Tibial nerve (tissue), 4 donors: Measurements from ENCODE around the gene KMT2B. TPM values are rescaled to one million over a fixed set of nuclear protein-coding genes. Genes with fewer than 3 reads are reported as not detected.

Source experiments
- DNase-seq, 2 donors: peaks; one replicate each; pipeline ENCODE4 v3.0.0-alpha.2; 2019; ENCODE audit warnings: low spot score in 2 of 2
- H3K27ac ChIP-seq, 4 donors: fragments of 200-600 bp; sonication (generic) in 3 of 4; one replicate each; pipeline ENCODE4 v1.5.1; 2017 to 2019; ENCODE audit warnings: mild to moderate bottlenecking in 1 of 4
- H3K27me3 ChIP-seq, 2 donors: fragments of 200-600 bp; sonication (generic) in 1 of 2; one replicate each; pipeline versions ENCODE4 v1.5.1 to v1.6.0; 2017 to 2019
- H3K36me3 ChIP-seq, 3 donors: fragments of 200-600 bp; sonication (generic); one replicate each; pipeline ENCODE4 v1.5.1; 2018 to 2019
- H3K4me1 ChIP-seq, 4 donors: fragments of 200-600 bp; sonication (generic) in 3 of 4; one replicate each; pipeline ENCODE4 v1.5.1; 2017 to 2019
- H3K4me3 ChIP-seq, 4 donors: fragments of 200-600 bp; sonication (generic) in 3 of 4; one replicate each; pipeline ENCODE4 v1.5.1; 2017 to 2019; ENCODE audit warnings: mild to moderate bottlenecking in 1 of 4, moderate library complexity in 1 of 4
- H3K9me3 ChIP-seq, 4 donors: fragments of 200-600 bp; sonication (generic) in 3 of 4; one replicate each; pipeline ENCODE4 v1.5.1; 2017 to 2019
- CTCF ChIP-seq, 5 experiments: fragments of 200-600 bp in 3 of 5; fragments of 450-650 bp in 2 of 5; sonication (generic) in 3 of 5; IDR thresholded peaks; one replicate each; pipeline ENCODE4 v1.5.1; 2016 to 2019; ENCODE audit warnings: antibody characterized with exemption in 5 of 5, mild to moderate bottlenecking in 3 of 5, moderate library complexity in 2 of 5
- EP300 ChIP-seq, 2 donors: sonication (generic); formaldehyde crosslinking; IDR thresholded peaks; one replicate each; pipeline ENCODE4 v1.6.1; 2017; ENCODE audit warnings: antibody characterized with exemption in 2 of 2, mild to moderate bottlenecking in 1 of 2
- POLR2A ChIP-seq, 2 donors: fragments of 450-650 bp; IDR thresholded peaks; one replicate each; pipeline ENCODE4 v1.6.1; 2017; ENCODE audit warnings: antibody characterized with exemption in 2 of 2, mild to moderate bottlenecking in 2 of 2, moderate library complexity in 2 of 2
- WGBS, 2 donors: methylation state at CpG; one replicate each; pipeline ENCODE4 v1.1.5; 2018; 5-methylcytosine and 5-hydroxymethylcytosine counted together
- total RNA-seq, 4 donors: library from RNA; depleted of rRNA; stranded (reverse); fragments of >200 nt; gene quantifications; one replicate each; pipeline ENCODE4 v1.1.0, GENCODE V29; 2016

The KMT2B gene
- total RNA-seq, 4 donors from 2014 or later = 12.9 to 38.7 (median 25.5) TPM

- no peaks in the 10 kb centered on the region for H3K9me3 ChIP-seq
- WGBS, 2 donors = 83 to 84% methylated on average over 11 of the region's 11 CpGs
- no peak for DNase-seq
- no peak overlapping the region for H3K4me3 ChIP-seq
- H3K4me1 ChIP-seq = no peaks in the 10 kb centered on the region
- no peak for TF ChIP-seq CTCF (IDR thresholded peaks at IDR 0.05)
- TF ChIP-seq POLR2A (IDR thresholded peaks at IDR 0.05) = no peak
- no peak for TF ChIP-seq EP300 (IDR thresholded peaks at IDR 0.05)
- no peak overlapping the region for H3K27ac ChIP-seq
- no peaks in the 10 kb centered on the region for H3K36me3 ChIP-seq
- H3K27me3 ChIP-seq = peaks cover 0 to 3% of the 10 kb centered on the region in 2 donors
These were observed 25.8 kb upstream of the KMT2B start for GRCh38 chr19:35692010-35692409.

- H3K27ac ChIP-seq = no peak overlapping the region
- DNase-seq = no peak
- no peaks in the 10 kb centered on the region for H3K9me3 ChIP-seq
- no peaks in the 10 kb centered on the region for H3K36me3 ChIP-seq
- 7 to 21% methylated on average over 7 to 8 of the region's 8 CpGs for WGBS, 2 donors
- TF ChIP-seq EP300 (IDR thresholded peaks at IDR 0.05) (no peak), CTCF (IDR thresholded peaks at IDR 0.05) (no peak), POLR2A (IDR thresholded peaks at IDR 0.05) (no peak)
- H3K4me3 ChIP-seq = no peak overlapping the region
- H3K27me3 ChIP-seq = no peaks in the 10 kb centered on the region
- H3K4me1 ChIP-seq = no peaks in the 10 kb centered on the region
These were observed 24.4 kb upstream of the KMT2B start for GRCh38 chr19:35693422-35693821.

- no peaks in the 10 kb centered on the region for H3K4me1 ChIP-seq
- TF ChIP-seq CTCF (IDR thresholded peaks at IDR 0.05) = peak; percentile 92 to 96 (median 94)
- TF ChIP-seq EP300 (IDR thresholded peaks at IDR 0.05) = peak in 1 of 2 donors; percentile 50
- no peak for TF ChIP-seq POLR2A (IDR thresholded peaks at IDR 0.05)
- no peak overlapping the region for H3K27ac ChIP-seq
- H3K27me3 ChIP-seq = no peaks in the 10 kb centered on the region
- peak; percentile 71 to 91 for DNase-seq
- no peak overlapping the region for H3K4me3 ChIP-seq
- WGBS, 2 donors = 25 to 30% methylated on average over 8 of the region's 8 CpGs
- no peaks in the 10 kb centered on the region for H3K9me3 ChIP-seq
- H3K36me3 ChIP-seq = no peaks in the 10 kb centered on the region
These were observed 23.8 kb upstream of the KMT2B start for GRCh38 chr19:35693835-35694599.

GRCh38 chr19:35695895-35696422, 21.8 kb upstream of the KMT2B start:
- TF ChIP-seq POLR2A (IDR thresholded peaks at IDR 0.05) (no peak), CTCF (IDR thresholded peaks at IDR 0.05) (no peak), EP300 (IDR thresholded peaks at IDR 0.05) (no peak)
- WGBS, 2 donors = 85 to 87% methylated on average over 2 of the region's 2 CpGs
- no peaks in the 10 kb centered on the region for H3K9me3 ChIP-seq
- no peaks in the 10 kb centered on the region for H3K27me3 ChIP-seq
- H3K36me3 ChIP-seq = no peaks in the 10 kb centered on the region
- no peak for DNase-seq
- no peaks in the 10 kb centered on the region for H3K4me1 ChIP-seq
- H3K27ac ChIP-seq = no peak overlapping the region
- no peak overlapping the region for H3K4me3 ChIP-seq

- Histone ChIP-seq H3K4me1 (peaks cover 0 to 3% (median 0%) of the 10 kb centered on the region in 4 donors), H3K4me3 (no peak overlapping the region), H3K27me3 (no peaks in the 10 kb centered on the region), H3K36me3 (no peaks in the 10 kb centered on the region), H3K27ac (no peak overlapping the region), H3K9me3 (no peaks in the 10 kb centered on the region)
- no peak for TF ChIP-seq EP300 (IDR thresholded peaks at IDR 0.05)
- no peak for TF ChIP-seq POLR2A (IDR thresholded peaks at IDR 0.05)
- no peak for DNase-seq
- WGBS, 2 donors = 73 to 87% methylated on average over 4 of the region's 4 CpGs
These were observed 21.0 kb upstream of the KMT2B start for GRCh38 chr19:35696835-35697234.
